HEK293T (cell line): ENCODE results near the gene DEPP1.

ENCODE experiments used
- CTCF ChIA-PET: fragments of 350-600 bp; formaldehyde crosslinking; extraction: SDS; loops from one replicate; lab custom pipeline; 2021; ENCODE audit warnings: antibody characterized with exemption, inconsistent platforms; lab: Yijun Ruan, JAX
- POLR2A ChIA-PET: fragments of 350-600 bp; formaldehyde crosslinking; extraction: SDS; loops from one replicate; lab custom pipeline; 2020; ENCODE audit warnings: antibody characterized with exemption, inconsistent platforms; lab: Yijun Ruan, JAX
- DNase-seq: peaks from one replicate; pipeline ENCODE4 v3.0.0; 2012; ENCODE audit warnings: mixed read lengths; ENCODE audit errors: extremely low spot score
- ARNT ChIP-seq: fragments of 450-650 bp; IDR thresholded peaks from 2 replicates; pipeline ENCODE4 v1.6.1; 2017; ENCODE audit warnings: mild to moderate bottlenecking
- BHLHE40 ChIP-seq: fragments of 450-650 bp; IDR thresholded peaks from 2 replicates; pipeline ENCODE4 v1.6.1; 2016; ENCODE audit warnings: mild to moderate bottlenecking, moderate library complexity, borderline replicate concordance
- CTBP1 ChIP-seq: fragments of 450-650 bp; IDR thresholded peaks from 2 replicates; pipeline ENCODE4 v1.6.1; 2016; ENCODE audit warnings: borderline replicate concordance
- ELF4 ChIP-seq: fragments of 450-650 bp; IDR thresholded peaks from 2 replicates; pipeline ENCODE4 v1.6.1; 2017; ENCODE audit warnings: antibody characterized with exemption
- FOXA1 ChIP-seq: fragments of 450-650 bp; IDR thresholded peaks from 2 replicates; pipeline ENCODE4 v1.6.1; 2016; ENCODE audit warnings: mild to moderate bottlenecking
- FOXK2 ChIP-seq: fragments of 450-650 bp; IDR thresholded peaks from 2 replicates; pipeline ENCODE4 v1.6.1; 2016; ENCODE audit warnings: mild to moderate bottlenecking
- FOXM1 ChIP-seq: fragments of 450-650 bp; IDR thresholded peaks from 2 replicates; pipeline ENCODE4 v1.6.1; 2017; ENCODE audit warnings: mild to moderate bottlenecking, borderline replicate concordance
- HDGF ChIP-seq: fragments of 450-650 bp; IDR thresholded peaks from 2 replicates; pipeline ENCODE4 v1.6.1; 2017; ENCODE audit warnings: antibody characterized with exemption, borderline replicate concordance
- L3MBTL2 ChIP-seq: fragments of 450-650 bp; conservative IDR thresholded peaks from 2 replicates; pipeline ENCODE4 v1.6.1; 2016; ENCODE audit warnings: mild to moderate bottlenecking
- LEF1 ChIP-seq: fragments of 450-650 bp; IDR thresholded peaks from 2 replicates; pipeline ENCODE4 v1.6.1; 2017; ENCODE audit warnings: mild to moderate bottlenecking, borderline replicate concordance
- NFRKB ChIP-seq: fragments of 450-650 bp; IDR thresholded peaks from 2 replicates; pipeline ENCODE4 v1.6.1; 2016; ENCODE audit warnings: mild to moderate bottlenecking, moderate library complexity
- PKNOX1 ChIP-seq: fragments of 450-650 bp; IDR thresholded peaks from 2 replicates; pipeline ENCODE4 v1.6.1; 2016
- SP1 ChIP-seq: fragments of 450-650 bp; IDR thresholded peaks from 2 replicates; pipeline ENCODE4 v1.6.1; 2017
- SUZ12 ChIP-seq: fragments of 450-650 bp; IDR thresholded peaks from 2 replicates; pipeline ENCODE4 v1.6.1; 2016; ENCODE audit warnings: mild to moderate bottlenecking
- TARDBP ChIP-seq: fragments of 450-650 bp; IDR thresholded peaks from 2 replicates; pipeline ENCODE4 v1.6.1; 2016
- ZNF384 ChIP-seq: fragments of 450-650 bp; IDR thresholded peaks from 2 replicates; pipeline ENCODE4 v1.6.1; 2016

Gene DEPP1

GRCh38 chr10:44982114-44982460, 3.5 kb upstream of the DEPP1 start:
- DNase-seq, result no peak
- ChIA-PET POLR2A (interaction anchor here (1.2 kb wide), 1 partner anchor 24 kb away, joined by 4 read pairs; no protein-coding TSS in a partner anchor), CTCF (no interaction called here)
- TF ChIP-seq TARDBP (no peak), SUZ12 (no peak), FOXK2 (no peak), ELF4 (no peak), FOXA1 (no peak), NFRKB (no peak), HDGF (no peak), ZNF384 (no peak)

- DNase-seq, result no peak
- ChIA-PET POLR2A (interaction anchor here (1.1 to 1.2 kb wide), 2 partner anchors 9 to 23 kb away, joined by 3 to 4 read pairs; no protein-coding TSS in a partner anchor), CTCF (interaction anchor here (0.9 to 1.2 kb wide), 3 partner anchors 8 to 74 kb away, joined by 3 read pairs; no protein-coding TSS in a partner anchor)
- no peak for TF ChIP-seq HDGF
- TF ChIP-seq TARDBP, result no peak
- no peak for TF ChIP-seq BHLHE40
- no peak for TF ChIP-seq L3MBTL2
- no peak for TF ChIP-seq ARNT
- TF ChIP-seq LEF1, result no peak
- no peak for TF ChIP-seq SP1
- TF ChIP-seq NFRKB, result no peak
- no peak for TF ChIP-seq ELF4
- TF ChIP-seq ZNF384, result no peak
- no peak for TF ChIP-seq CTBP1
- TF ChIP-seq FOXA1, result no peak
- TF ChIP-seq FOXK2, result no peak
- no peak for TF ChIP-seq FOXM1
- TF ChIP-seq SUZ12, result no peak
- no peak for TF ChIP-seq PKNOX1
Observed at GRCh38 chr10:44981172-44982113, 2.8 kb upstream of the DEPP1 start.

- POLR2A ChIA-PET, result interaction anchor here (1.1 to 1.2 kb wide), 2 partner anchors 9 to 22 kb away, joined by 3 to 4 read pairs; no protein-coding TSS in a partner anchor
- no peak for DNase-seq
- TF ChIP-seq FOXA1, result no peak
- TF ChIP-seq NFRKB, result no peak
- no peak for TF ChIP-seq ARNT
- TF ChIP-seq SP1, result no peak
- TF ChIP-seq HDGF, result no peak
- no peak for TF ChIP-seq FOXK2
- no peak for TF ChIP-seq CTBP1
- no peak for TF ChIP-seq TARDBP
- no peak for TF ChIP-seq ELF4
- TF ChIP-seq BHLHE40, result no peak
- TF ChIP-seq FOXM1, result no peak
- no peak for TF ChIP-seq PKNOX1
- TF ChIP-seq L3MBTL2, result no peak
- TF ChIP-seq LEF1, result no peak
- TF ChIP-seq SUZ12, result no peak
- no peak for TF ChIP-seq ZNF384
- CTCF ChIA-PET, result interaction anchor here (0.9 to 1.2 kb wide), 3 partner anchors 9 to 73 kb away, joined by 3 read pairs; no protein-coding TSS in a partner anchor
Observed at GRCh38 chr10:44980309-44981171, 1.9 kb upstream of the DEPP1 start.

- CTCF ChIA-PET, result interaction anchor here (0.6 kb wide), 1 partner anchor 13 kb away, joined by 3 read pairs; no protein-coding TSS in a partner anchor
- DNase-seq, result no peak
- POLR2A ChIA-PET, result interaction anchor here (0.6 to 1.8 kb wide), 9 partner anchors 10 to 117 kb away, joined by 3 to 9 read pairs (median 3); partner anchors contain the start of genes RASSF4 and ZNF22
- TF ChIP-seq NFRKB (no peak), PKNOX1 (no peak), ELF4 (no peak), FOXK2 (no peak), L3MBTL2 (no peak), FOXM1 (no peak), CTBP1 (no peak), ARNT (no peak), BHLHE40 (no peak), FOXA1 (no peak), HDGF (no peak), LEF1 (no peak), SP1 (no peak), SUZ12 (no peak), ZNF384 (no peak)
Observed at GRCh38 chr10:44979281-44980191, 927 bp upstream of the DEPP1 start.
